GM12878 (cell line): Measurements from ENCODE around the gene ID3. TPM values are rescaled to one million over a fixed set of nuclear protein-coding genes. Genes with fewer than 3 reads are reported as not detected.
A peak's percentile ranks its signal among the peaks of the same experiment; 100 is the strongest.

ENCODE experiments used
- ASH2L ChIP-seq: fragments of 300-600, 200-600 bp; sonication (generic); IDR thresholded peaks from 2 replicates; pipeline ENCODE4 v1.6.1; 2017; ENCODE audit warnings: low read depth, mild to moderate bottlenecking, borderline replicate concordance
- BMI1 ChIP-seq: fragments of 450-650 bp; IDR thresholded peaks from 2 replicates; pipeline ENCODE4 v1.6.1; 2016; ENCODE audit warnings: mild to moderate bottlenecking, moderate library complexity, borderline replicate concordance
- CHD2 ChIP-seq: IDR thresholded peaks from 2 replicates; pipeline ENCODE4 v1.6.1; 2011; ENCODE audit warnings: low read depth, low read length, improper control_type of control experiment, borderline replicate concordance
- DPF2 ChIP-seq: fragments of 450-650 bp; IDR thresholded peaks from 2 replicates; pipeline ENCODE4 v1.6.1; 2017; ENCODE audit warnings: mild to moderate bottlenecking
- EP300 ChIP-seq, 2 experiments: fragments of 150-350 bp in 1 of 2; IDR thresholded peaks; 2 replicates each; pipeline ENCODE4 v1.6.1; 2011 to 2012; ENCODE audit warnings: low read depth in 2 of 2, low read length in 2 of 2, borderline replicate concordance in 1 of 2, improper control_type of control experiment in 1 of 2, inconsistent platforms in 1 of 2; ENCODE audit not compliant: control insufficient read depth in 1 of 2
- FOXM1 ChIP-seq: IDR thresholded peaks from 2 replicates; pipeline ENCODE4 v1.6.1; 2012; ENCODE audit warnings: low read depth, mild to moderate bottlenecking, inconsistent platforms, low read length, moderate library complexity
- GATAD2B ChIP-seq: fragments of 450-650 bp; conservative IDR thresholded peaks from 2 replicates; pipeline ENCODE4 v1.6.1; 2017; ENCODE audit warnings: low read depth, mild to moderate bottlenecking, moderate library complexity
- IKZF1 ChIP-seq: fragments of 450-650 bp; conservative IDR thresholded peaks from 2 replicates; pipeline ENCODE4 v1.6.1; 2017; ENCODE audit warnings: antibody characterized with exemption, mild to moderate bottlenecking
- IRF4 ChIP-seq: IDR thresholded peaks from 2 replicates; pipeline ENCODE4 v1.6.1; 2011; ENCODE audit warnings: low read depth, low read length
- JUND ChIP-seq: IDR thresholded peaks from 2 replicates; pipeline ENCODE4 v1.6.1; 2012; ENCODE audit warnings: low read depth, mild to moderate bottlenecking, low read length, improper control_type of control experiment, moderate library complexity
- MEF2A ChIP-seq: IDR thresholded peaks from 2 replicates; pipeline ENCODE4 v1.6.1; 2011; ENCODE audit warnings: low read depth, mild to moderate bottlenecking, low read length, moderate library complexity; ENCODE audit not compliant: insufficient read depth
- MYC ChIP-seq: IDR thresholded peaks from 2 replicates; pipeline ENCODE4 v1.6.1; 2011; ENCODE audit warnings: mild to moderate bottlenecking, low read length, moderate library complexity, inconsistent platforms; ENCODE audit not compliant: insufficient read depth, insufficient replicate concordance, insufficient read length, severe bottlenecking
- NR2C1 ChIP-seq: fragments of 450-650 bp; IDR thresholded peaks from 2 replicates; pipeline ENCODE4 v1.6.1; 2017; ENCODE audit warnings: antibody characterized with exemption, mild to moderate bottlenecking, moderate library complexity
- NR2C2 ChIP-seq: IDR thresholded peaks from 2 replicates; pipeline ENCODE4 v1.6.1; 2011; ENCODE audit warnings: borderline replicate concordance, low read depth; ENCODE audit not compliant: control insufficient read depth, insufficient read length
- POLR2A ChIP-seq: IDR thresholded peaks from 2 replicates; pipeline ENCODE4 v1.6.1; 2011; ENCODE audit warnings: low read depth, mild to moderate bottlenecking, low read length
- SMAD5 ChIP-seq: IDR thresholded peaks from 2 replicates; pipeline ENCODE4 v1.6.1; 2016; ENCODE audit warnings: antibody characterized with exemption, low read depth
- WRNIP1 ChIP-seq: IDR thresholded peaks from 2 replicates; pipeline ENCODE4 v1.6.1; 2011; ENCODE audit warnings: low read depth, low read length, improper control_type of control experiment, borderline replicate concordance
- YY1 ChIP-seq: IDR thresholded peaks from 2 replicates; pipeline ENCODE4 v1.6.1; 2011; ENCODE audit warnings: low read depth, mild to moderate bottlenecking, low read length
- ZNF274 ChIP-seq: IDR thresholded peaks from one replicate; pipeline ENCODE4 v1.8.0; 2011; ENCODE audit not compliant: insufficient read length, insufficient read depth
- polyA plus RNA-seq, 11 experiments: library from polyadenylated mRNA; depleted of rRNA in 4 of 11; unstranded in 6 of 11; stranded (reverse) in 5 of 11; fragments of >200 nt; fragmentation: Nextera tagmentation in 4 of 11; fragmentation: Illumina TruSeq in 1 of 11; extraction: Ambion mirVana in 4 of 11; extraction: Trizol in 1 of 11; gene quantifications; 1 replicate in 1 of 11; 2 replicates in 10 of 11; pipeline versions ENCODE4 v1.2.1 to v1.2.3, GENCODE V29; 2011 to 2016; ENCODE audit warnings: inconsistent platforms in 2 of 11, missing spikeins in 2 of 11, low read depth in 1 of 11
- total RNA-seq, 4 experiments: library from RNA; depleted of rRNA in 3 of 4; stranded (reverse); fragments of >200 nt in 3 of 4; fragmentation: Illumina TruSeq in 1 of 4; extraction: Trizol in 1 of 4; gene quantifications; 2 replicates each; pipeline versions ENCODE4 v1.2.1 to v1.2.3, GENCODE V29; 2013 to 2021
- TF ChIP-seq, protein P1 (sequence below): fragments of 450-650 bp; IDR thresholded peaks from 2 replicates; pipeline ENCODE4 v1.6.1; 2014; ENCODE audit warnings: mild to moderate bottlenecking
- TF ChIP-seq, protein P2 (sequence below): fragments of 450-650 bp; IDR thresholded peaks from 2 replicates; pipeline ENCODE4 v1.6.1; 2017; ENCODE audit warnings: mild to moderate bottlenecking
- TF ChIP-seq, protein P3 (sequence below): IDR thresholded peaks from 2 replicates; pipeline ENCODE4 v1.6.1; 2012; ENCODE audit warnings: low read depth, low read length, improper control_type of control experiment
- TF ChIP-seq, protein P4 (sequence below): IDR thresholded peaks from 2 replicates; pipeline ENCODE4 v1.6.1; 2012; ENCODE audit warnings: mild to moderate bottlenecking, low read depth, low read length

The ID3 gene
- total and polyA plus RNA-seq, 10 of the 15 experiments (the other 5 are each of a cell fraction or from before 2014, with no cell fraction given) = 42.7 to 475 (median 207) TPM

DNA sequence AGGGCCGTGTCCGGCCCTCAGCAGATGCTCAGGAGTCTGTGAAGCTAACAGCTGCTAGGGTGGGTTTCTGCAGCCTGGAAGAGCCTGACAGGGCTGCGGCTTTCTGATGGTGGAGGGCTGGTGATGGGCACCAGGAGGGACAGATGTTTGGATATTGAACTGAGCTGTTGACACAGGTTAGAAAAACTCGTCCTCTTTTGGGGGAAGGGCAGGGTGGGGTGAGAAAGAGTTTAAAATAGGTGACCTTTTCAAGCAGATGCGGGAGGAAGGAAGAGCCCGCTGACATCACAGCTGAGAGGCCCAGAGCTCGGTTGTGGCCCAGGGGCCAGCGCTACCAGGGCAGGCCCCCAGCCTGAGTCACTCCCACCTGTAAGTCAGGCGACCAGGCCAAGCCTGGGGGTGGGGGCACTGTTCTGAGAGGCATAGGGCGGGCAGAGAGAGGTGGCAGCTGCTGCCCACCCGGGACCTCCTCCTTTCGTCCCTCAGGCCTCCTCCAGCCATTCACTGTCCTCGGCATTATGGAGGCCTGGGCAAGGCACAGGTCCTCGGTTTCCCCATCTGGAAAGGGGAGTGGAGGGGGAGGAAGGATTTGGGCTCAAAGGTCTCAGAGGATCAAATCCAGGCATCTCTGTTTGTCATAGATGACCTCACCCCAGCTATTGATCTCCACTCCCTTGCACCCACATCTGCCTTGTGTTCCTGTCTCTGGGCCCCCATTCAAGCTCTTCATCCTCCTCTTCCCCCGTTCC, 32.3 kb upstream of the ID3 start (continued):
- TF ChIP-seq POLR2A (peak; percentile 48; the same call in 1 of the 2 replicates), GATAD2B (peak; percentile 84), YY1 (no peak), WRNIP1 (no peak), MYC (no peak), MEF2A (peak; percentile 78), ASH2L (no peak), JUND (no peak), CHD2 (peak; percentile 36; the same call in 1 of the 2 replicates), ZNF274 (no peak), IKZF1 (peak; percentile 79), EP300 (IDR thresholded peaks at IDR 0.05; ENCODE audit: borderline replicate concordance in 1 of 2, control insufficient read depth in 1 of 2, low read depth in 2 of 2, low read length in 2 of 2) (peak; percentile 80 to 81; a peak in 3 of 4 replicates), BMI1 (no peak), DPF2 (peak; percentile 78), FOXM1 (no peak), NR2C1 (peak; percentile 60; the same call in 1 of the 2 replicates), NR2C2 (no peak), SMAD5 (no peak), IRF4 (no peak)
- TF ChIP-seq, protein P1, sequence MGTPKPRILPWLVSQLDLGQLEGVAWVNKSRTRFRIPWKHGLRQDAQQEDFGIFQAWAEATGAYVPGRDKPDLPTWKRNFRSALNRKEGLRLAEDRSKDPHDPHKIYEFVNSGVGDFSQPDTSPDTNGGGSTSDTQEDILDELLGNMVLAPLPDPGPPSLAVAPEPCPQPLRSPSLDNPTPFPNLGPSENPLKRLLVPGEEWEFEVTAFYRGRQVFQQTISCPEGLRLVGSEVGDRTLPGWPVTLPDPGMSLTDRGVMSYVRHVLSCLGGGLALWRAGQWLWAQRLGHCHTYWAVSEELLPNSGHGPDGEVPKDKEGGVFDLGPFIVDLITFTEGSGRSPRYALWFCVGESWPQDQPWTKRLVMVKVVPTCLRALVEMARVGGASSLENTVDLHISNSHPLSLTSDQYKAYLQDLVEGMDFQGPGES = no peak; the same call in 1 of the 2 replicates
- TF ChIP-seq, protein P2, sequence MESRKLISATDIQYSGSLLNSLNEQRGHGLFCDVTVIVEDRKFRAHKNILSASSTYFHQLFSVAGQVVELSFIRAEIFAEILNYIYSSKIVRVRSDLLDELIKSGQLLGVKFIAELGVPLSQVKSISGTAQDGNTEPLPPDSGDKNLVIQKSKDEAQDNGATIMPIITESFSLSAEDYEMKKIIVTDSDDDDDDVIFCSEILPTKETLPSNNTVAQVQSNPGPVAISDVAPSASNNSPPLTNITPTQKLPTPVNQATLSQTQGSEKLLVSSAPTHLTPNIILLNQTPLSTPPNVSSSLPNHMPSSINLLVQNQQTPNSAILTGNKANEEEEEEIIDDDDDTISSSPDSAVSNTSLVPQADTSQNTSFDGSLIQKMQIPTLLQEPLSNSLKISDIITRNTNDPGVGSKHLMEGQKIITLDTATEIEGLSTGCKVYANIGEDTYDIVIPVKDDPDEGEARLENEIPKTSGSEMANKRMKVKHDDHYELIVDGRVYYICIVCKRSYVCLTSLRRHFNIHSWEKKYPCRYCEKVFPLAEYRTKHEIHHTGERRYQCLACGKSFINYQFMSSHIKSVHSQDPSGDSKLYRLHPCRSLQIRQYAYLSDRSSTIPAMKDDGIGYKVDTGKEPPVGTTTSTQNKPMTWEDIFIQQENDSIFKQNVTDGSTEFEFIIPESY = no peak
- TF ChIP-seq, protein P3, sequence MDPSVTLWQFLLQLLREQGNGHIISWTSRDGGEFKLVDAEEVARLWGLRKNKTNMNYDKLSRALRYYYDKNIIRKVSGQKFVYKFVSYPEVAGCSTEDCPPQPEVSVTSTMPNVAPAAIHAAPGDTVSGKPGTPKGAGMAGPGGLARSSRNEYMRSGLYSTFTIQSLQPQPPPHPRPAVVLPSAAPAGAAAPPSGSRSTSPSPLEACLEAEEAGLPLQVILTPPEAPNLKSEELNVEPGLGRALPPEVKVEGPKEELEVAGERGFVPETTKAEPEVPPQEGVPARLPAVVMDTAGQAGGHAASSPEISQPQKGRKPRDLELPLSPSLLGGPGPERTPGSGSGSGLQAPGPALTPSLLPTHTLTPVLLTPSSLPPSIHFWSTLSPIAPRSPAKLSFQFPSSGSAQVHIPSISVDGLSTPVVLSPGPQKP = no peak
- TF ChIP-seq, protein P4, sequence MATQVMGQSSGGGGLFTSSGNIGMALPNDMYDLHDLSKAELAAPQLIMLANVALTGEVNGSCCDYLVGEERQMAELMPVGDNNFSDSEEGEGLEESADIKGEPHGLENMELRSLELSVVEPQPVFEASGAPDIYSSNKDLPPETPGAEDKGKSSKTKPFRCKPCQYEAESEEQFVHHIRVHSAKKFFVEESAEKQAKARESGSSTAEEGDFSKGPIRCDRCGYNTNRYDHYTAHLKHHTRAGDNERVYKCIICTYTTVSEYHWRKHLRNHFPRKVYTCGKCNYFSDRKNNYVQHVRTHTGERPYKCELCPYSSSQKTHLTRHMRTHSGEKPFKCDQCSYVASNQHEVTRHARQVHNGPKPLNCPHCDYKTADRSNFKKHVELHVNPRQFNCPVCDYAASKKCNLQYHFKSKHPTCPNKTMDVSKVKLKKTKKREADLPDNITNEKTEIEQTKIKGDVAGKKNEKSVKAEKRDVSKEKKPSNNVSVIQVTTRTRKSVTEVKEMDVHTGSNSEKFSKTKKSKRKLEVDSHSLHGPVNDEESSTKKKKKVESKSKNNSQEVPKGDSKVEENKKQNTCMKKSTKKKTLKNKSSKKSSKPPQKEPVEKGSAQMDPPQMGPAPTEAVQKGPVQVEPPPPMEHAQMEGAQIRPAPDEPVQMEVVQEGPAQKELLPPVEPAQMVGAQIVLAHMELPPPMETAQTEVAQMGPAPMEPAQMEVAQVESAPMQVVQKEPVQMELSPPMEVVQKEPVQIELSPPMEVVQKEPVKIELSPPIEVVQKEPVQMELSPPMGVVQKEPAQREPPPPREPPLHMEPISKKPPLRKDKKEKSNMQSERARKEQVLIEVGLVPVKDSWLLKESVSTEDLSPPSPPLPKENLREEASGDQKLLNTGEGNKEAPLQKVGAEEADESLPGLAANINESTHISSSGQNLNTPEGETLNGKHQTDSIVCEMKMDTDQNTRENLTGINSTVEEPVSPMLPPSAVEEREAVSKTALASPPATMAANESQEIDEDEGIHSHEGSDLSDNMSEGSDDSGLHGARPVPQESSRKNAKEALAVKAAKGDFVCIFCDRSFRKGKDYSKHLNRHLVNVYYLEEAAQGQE = no peak
